G401 (cell line): ENCODE data around the gene FBH1. TPM values are rescaled to one million over a fixed set of nuclear protein-coding genes. Genes with fewer than 3 reads are reported as not detected.
"Not testable (repeated sequence)": the region's sequence is repeated elsewhere in the genome, so short reads cannot be mapped to it uniquely, and the experiment has no call there.

Source experiments
- DNase-seq: peaks from one replicate; pipeline ENCODE4 v3.0.0-alpha.2; 2015; ENCODE audit warnings: low spot score
- in situ Hi-C: cut with HindIII; loops from 2 replicates; pipeline ENCODE4 v1.10.0; 2016; ENCODE audit warnings: low sequenced_read_pairs, mixed read lengths
- total RNA-seq: library from RNA; depleted of rRNA; stranded (reverse); fragments of >200 nt; shearing (Covaris generic); gene quantifications from 2 replicates; pipeline ENCODE4 v1.2.3, GENCODE V29; 2014

Gene FBH1
- total RNA-seq, 1 experiment from 2014 or later, result 50.2 TPM

DNA sequence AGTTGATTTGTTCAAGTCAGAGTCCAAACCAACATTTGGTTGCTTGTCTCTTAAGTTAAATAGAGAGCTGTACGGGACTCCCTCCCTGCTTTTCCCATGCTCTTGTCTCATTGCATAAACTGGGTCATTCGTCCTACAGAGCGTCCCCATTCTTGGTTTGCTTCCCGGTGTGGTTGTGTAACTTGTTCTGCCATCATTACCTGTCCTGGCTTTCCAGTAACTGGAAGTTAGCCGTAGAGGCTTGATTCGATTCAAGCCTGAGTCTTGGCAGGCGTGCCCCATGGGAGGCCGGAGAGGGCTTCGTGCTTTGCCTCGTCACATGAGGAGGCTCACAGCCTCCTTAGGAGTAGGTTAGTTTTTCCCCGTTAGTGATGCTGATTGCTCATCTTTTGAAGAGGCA lies 40.2 kb downstream of the FBH1 start:
- peak; percentile 40 for DNase-seq
- in situ Hi-C loops, result no loop called here

DNA sequence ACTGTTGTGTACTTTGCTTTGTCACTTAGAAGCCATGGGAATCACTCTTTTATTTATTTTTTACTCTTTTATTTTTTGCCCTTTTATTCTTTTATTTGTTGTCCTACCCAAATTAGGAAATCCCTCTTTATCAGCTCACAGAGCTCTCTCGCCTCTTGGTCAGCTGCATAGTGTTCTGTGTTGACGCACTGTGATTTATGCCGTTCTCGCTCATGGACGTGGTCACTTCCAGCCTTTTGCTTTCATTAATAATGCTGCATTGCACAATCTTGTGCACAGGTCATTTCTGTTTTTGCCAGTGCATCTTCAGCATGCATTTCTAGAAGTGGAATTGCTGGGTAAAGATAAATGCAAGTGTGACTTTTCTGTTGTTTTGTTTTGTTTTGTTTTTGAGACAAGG lies 42.3 kb downstream of the FBH1 start:
- in situ Hi-C loops, result no loop called here
- DNase-seq, result no peak

- no peak for DNase-seq
- in situ Hi-C loops, result no loop called here
Observed at GRCh38 chr10:5933909-5934546, 44.0 kb downstream of the FBH1 start.

DNA sequence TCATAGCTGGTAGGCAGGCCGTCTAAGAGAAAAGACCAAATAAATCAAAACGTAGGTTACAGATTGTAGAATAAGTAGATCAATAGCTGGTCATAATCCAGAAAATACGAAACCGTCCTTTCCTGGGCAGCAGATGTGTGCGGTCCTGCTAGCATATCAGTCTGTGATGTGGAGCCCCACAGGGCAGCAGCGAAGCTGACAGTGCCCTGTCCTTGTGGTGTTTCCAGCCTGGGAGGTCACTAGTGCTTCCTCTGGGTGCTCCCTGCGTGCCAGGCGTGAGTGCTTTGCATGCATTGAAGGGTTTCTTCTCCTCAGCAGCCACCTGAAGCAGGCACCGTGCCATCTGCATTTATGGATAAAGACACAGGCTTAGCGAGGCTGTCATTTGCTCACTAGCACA lies 45.6 kb downstream of the FBH1 start:
- no peak for DNase-seq
- in situ Hi-C loops, result no loop called here

GRCh38 chr10:5937016-5937415 lies 47.0 kb downstream of the FBH1 start:
- in situ Hi-C loops, result no loop called here
- DNase-seq, result no peak

GRCh38 chr10:5938291-5938690 lies 48.2 kb downstream of the FBH1 start:
- in situ Hi-C loops, result no loop called here
- DNase-seq, result no peak

GRCh38 chr10:5940807-5941218 lies 50.8 kb downstream of the FBH1 start:
- in situ Hi-C loops, result no loop called here
- DNase-seq, result no peak

GRCh38 chr10:5941579-5941978 lies 51.5 kb downstream of the FBH1 start:
- no peak for DNase-seq
- in situ Hi-C loops, result no loop called here

- in situ Hi-C loops, result no loop called here
- DNase-seq, result no peak
Observed at GRCh38 chr10:5942001-5942400, 52.0 kb downstream of the FBH1 start.

- no peak for DNase-seq
- in situ Hi-C loops, result no loop called here
Observed at GRCh38 chr10:5942474-5942873, 52.4 kb downstream of the FBH1 start.

DNA sequence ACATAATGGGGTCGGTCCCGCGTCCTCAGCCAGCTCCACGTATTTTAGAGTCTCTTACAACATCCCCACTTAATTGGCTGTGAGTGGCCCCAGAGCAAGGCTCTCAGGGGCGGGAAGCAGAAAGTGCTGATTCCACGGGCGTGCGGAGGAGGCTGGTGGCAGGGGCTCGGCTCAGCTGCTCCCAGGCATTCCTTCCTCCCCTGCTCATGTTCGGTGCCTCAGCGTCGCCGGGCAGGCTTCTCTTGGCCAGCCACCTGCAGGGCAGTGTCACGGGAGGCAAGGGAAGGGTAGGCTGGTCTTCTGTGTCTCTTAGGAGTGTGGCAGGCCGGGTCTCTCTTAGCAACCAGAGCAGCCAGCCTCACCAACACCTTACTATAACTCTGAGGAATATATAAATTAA lies 53.5 kb downstream of the FBH1 start:
- in situ Hi-C loops, result no loop called here
- DNase-seq, result no peak

DNA sequence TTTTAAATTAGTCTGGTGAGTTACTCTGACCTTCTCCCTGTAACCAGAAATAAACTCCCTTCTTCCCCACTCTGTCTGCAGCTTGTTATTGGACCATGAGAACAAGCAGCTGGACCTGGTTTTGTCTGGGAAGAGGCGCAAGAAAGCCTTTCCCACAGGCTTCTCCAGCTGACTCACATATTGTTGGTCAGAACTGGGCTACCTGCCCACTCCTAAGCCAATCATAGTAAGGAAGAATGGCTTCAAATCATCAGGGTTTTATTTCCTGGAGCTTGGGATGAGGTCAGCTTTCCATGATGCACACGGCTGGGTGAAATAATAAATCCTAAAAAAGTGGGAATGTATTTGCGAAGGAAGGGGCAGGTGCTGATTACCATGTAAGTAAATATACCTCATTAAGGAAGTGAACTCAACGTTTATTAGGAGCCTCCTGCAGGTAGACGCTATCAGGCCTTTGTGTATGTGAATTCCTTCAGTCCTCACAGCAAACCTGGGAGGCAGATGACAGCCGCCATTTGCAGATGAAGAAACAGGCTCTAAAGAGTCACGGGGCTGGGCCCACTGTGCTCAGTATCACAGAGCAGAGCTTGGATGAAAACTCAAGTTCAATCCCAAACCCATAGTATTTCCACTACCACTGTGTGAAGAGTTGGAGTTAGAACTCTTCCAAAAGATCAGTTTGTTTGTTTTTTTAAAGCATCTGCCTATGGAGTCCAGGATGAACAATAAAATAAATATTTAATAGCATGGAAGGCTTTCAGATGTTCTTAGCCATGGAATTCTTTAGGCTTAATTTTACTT lies 54.5 kb downstream of the FBH1 start:
- DNase-seq, result peak; percentile 28
- in situ Hi-C loops, result no loop called here

DNA sequence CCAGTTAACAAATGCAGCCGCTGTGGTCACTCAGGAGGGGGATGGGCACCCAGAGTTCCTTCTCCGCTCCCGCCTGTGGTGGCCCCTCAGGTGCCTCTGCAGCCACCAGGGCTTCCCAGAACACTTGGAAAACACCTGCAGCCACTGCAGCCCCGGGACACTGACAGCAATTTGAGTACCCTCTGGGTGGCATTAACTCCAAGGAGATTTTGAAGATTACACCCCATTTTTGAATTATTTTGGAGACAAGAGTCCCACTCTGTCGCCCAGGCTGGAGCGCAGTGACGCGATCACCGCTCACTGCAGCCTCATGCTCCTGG lies 55.1 kb downstream of the FBH1 start:
- in situ Hi-C loops, result no loop called here
- no peak for DNase-seq

GRCh38 chr10:5945561-5946418 lies 55.7 kb downstream of the FBH1 start:
- DNase-seq, result no peak
- in situ Hi-C loops, result no loop called here

GRCh38 chr10:5946419-5946775 lies 56.4 kb downstream of the FBH1 start:
- DNase-seq, in situ Hi-C loops: not testable (repeated sequence)

GRCh38 chr10:5946786-5947185 lies 56.7 kb downstream of the FBH1 start:
- no peak for DNase-seq
- in situ Hi-C loops, result no loop called here

DNA sequence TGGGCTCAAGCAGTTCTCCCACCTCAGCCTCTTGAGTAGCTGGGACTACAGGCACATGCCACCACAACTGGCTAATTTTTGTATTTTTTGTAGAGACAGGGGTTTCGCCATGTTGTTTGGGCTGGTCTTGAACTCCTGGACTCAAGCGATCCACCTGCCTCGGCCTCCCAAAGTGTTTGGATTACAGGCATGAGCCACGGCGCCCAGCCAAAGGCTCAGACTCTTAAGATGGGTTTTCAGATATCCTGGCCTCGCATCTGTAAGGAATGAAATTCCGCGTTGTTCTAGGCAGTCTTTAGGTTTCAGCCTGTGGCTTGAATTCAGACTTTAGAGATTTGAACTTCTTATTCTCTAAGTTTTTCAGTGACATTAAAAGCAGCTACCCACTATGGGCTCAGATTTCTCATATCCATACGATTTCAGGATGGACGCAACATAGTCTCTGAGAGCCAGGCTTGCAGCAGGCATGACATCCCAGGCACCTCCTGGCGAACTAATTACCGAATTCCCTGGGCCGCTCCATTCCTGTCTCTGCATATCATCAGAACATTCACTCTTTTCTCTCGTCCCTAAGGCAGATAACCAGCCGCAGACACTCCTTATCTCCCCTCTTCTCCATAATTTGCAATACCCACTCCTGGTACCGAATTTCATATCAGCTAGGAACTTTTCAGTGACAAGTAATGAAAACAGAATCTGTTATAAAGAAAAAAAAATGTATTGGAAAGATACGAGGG lies 57.6 kb downstream of the FBH1 start:
- DNase-seq, result no peak
- in situ Hi-C loops, result no loop called here

GRCh38 chr10:5948208-5948585 lies 58.2 kb downstream of the FBH1 start:
- no peak for DNase-seq
- in situ Hi-C loops, result no loop called here

DNA sequence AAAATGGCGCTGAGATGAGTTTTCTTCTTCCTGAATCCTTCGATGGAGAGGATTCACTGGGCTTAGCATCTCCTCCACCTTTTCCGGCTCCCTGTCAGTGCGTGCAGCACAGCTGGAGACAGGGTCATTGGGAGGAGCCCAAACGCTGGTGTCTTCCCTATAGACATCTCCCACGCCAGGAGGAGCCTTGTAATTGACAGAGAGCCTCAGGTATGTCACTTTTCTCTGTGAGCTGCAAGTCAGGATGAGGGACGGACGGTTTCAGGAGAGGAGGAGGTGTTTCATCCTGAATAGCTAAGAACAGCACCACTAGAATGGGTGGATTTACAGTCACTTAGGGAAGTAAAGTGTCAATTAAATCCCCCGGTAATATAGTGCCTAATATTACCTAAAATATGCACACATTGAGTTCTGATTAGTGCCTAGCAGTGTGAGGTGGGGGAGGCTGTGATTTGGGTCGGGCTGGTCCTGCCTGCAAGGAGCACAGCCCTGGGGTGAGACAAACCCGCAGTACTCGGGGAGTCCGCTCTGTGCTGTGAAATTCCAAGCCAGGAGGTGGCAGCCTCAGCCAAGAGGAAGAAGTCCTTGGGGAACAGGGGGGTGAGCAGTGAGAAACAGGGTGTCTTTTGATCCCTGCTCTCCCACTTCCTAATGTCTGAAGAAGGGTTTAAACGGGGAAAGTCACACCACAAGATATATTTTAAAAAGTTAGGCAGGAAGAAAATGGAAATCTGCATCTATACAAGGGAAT lies 59.1 kb downstream of the FBH1 start:
- DNase-seq, result peak; percentile 12
- in situ Hi-C loops, result no loop called here
